GM18873 (cell line): ENCODE results near the gene PTGDR2.
"Not testable (repeated sequence)": the region's sequence is repeated elsewhere in the genome, so short reads cannot be mapped to it uniquely, and the experiment has no call there.

ENCODE experiments used
- ATAC-seq: cut with Tn5 transposase; IDR thresholded peaks from one replicate; pipeline ENCODE4 v1.9.1; 2021; ENCODE audit warnings: mild to moderate bottlenecking, moderate library complexity, moderate number of reproducible peaks; ENCODE audit not compliant: unreplicated experiment, low FRiP score

The PTGDR2 gene

GRCh38 chr11:60844045-60844869 lies 11.5 kb downstream of the PTGDR2 start:
- ATAC-seq = no peak

DNA sequence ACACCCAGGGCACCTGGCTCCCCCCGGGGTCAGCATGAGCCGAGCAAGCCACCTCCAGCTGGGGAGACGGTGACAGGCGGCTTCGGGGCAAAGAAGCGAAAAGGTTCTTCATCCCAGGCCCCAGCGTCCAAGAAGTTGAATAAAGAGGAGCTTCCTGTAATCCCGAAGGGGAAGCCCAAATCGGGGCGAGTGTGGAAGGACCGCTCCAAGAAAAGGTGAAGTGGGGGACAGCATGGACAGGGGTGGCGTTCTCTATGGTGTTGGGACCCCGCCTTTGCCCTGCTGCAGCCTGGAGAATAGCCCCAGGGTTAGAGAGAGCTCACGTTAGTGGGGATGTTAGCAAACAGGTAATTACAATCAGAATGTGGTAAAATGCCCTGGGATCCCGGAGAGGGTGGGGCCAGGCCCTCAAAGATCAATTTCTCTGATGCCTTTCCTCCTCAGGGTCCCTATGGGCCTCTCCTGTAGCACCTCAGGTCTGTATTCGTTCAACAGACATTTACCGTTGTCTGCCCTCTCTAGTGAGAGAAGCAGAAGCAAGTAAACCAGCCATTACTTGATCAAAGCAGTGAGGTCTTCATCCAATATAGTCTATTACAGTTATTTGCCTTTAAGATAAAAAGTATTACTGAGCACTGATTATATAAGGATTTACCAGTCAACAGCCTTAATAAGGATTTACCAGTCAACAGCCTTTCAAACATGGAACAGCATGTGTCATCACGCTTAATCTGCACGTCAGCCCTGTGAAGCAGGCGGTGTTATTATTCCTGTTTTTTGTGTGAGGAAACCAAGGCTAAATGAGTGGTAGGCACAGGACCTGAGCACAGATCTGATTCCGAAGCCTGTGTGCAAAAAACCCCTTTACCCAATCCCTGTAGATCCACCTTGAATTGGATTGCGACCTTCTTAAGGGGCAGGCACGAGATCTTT lies 12.8 kb downstream of the PTGDR2 start:
- ATAC-seq = no peak

DNA sequence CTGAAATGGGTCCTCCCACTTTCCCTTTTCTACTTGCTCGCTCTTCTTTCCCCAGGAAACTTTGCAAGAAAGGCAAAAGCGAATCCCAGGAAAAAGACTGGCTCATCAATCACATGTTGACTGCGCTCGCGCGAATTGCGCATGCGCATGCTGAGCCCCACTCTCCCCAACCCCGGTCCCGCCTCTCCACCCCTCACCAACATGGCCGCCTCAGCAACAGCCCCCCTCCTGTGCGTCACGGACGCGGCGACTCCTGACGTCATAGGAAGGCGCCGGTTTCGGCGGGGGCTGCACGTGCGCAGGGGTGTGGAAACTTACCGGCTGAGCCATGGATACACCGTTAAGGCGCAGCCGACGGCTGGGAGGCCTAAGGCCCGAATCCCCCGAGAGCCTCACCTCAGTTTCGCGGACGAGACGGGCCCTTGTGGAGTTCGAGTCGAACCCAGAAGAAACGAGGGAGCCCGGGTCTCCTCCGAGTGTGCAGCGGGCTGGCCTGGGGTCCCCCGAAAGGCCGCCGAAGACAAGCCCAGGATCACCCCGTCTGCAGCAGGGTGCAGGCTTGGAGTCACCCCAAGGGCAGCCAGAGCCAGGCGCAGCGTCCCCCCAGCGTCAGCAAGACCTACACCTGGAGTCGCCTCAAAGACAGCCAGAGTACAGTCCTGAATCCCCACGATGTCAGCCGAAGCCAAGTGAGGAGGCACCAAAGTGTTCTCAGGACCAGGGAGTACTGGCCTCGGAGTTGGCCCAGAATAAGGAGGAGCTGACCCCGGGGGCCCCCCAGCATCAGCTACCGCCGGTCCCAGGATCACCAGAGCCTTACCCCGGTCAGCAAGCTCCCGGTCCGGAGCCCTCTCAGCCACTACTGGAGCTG lies 13.7 kb downstream of the PTGDR2 start, which contains the start of gene CCDC86:
Gene CCDC86, plus strand, starts transcription at position 317 of the 871 bp plus-strand sequence. Its CDS starts 12 bp downstream, at position 329.
- ATAC-seq = peak; percentile 58

DNA sequence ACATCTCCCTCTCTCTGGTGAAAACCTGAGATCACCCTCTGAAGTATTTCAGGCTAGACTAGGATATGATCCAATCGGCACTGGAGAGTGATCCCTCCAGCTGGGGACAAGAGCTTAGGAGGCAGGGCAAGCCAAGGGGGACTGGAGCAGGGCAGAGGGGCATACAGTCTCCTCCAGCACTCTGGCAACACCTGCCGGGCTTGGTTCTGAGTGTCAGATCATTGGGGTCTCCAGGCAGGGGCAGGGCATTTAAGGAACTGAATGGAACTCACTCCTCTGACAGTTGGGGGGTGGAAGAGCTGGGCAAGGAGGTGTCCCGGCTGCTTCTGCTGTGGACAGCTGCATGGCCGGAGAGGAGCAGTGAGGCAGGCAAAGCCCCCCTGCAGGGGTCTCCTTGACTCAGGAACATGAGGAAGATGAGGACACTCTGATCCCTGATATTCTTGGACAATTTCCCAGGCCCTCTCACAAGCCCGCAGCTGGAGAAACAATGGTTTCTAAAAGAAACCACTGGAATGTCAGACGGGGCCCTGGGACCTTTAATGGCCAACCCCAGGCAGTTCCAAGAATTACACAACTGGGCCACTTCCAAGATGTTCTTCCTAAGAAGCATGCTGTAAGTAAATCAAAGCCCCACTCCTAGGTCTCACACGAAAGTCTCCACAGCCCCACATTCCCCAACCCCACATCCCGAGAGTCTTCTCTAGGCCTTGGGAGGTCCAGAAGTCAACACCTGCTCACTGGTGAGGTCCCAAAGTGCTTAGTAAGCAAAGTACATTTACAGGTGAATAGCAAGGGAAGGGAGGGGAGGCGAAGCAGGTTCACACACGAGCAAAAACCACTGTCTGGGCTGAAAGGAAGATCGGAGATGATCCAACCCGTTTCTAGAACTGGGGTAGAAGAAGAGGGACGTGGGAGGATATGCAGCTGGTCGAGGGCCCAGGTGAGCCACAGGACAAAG lies 15.0 kb downstream of the PTGDR2 start:
- no peak for ATAC-seq

- ATAC-seq = no peak
Measured at GRCh38 chr11:60838132-60838531, 17.6 kb downstream of the PTGDR2 start.

GRCh38 chr11:60836866-60837515 lies 18.8 kb downstream of the PTGDR2 start:
- no peak for ATAC-seq

DNA sequence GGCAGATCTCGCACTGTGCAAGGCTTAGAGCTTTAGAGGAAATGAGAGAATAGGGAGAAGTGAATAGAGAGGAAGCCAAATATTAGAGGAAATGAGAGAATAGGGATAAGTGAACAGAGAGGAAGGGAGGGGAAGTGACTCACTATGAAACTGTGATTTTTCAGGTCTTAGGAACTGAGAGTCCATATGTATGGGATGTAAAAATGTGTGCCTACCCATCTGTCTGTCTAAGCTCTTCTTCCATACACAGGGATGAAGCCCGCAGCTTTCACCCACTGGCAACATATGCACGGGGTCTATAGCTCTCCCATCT lies 20.3 kb downstream of the PTGDR2 start:
- ATAC-seq = no peak

GRCh38 chr11:60834742-60835533 lies 20.8 kb downstream of the PTGDR2 start:
- ATAC-seq = no peak

GRCh38 chr11:60831501-60832079 lies 24.2 kb downstream of the PTGDR2 start:
- no peak for ATAC-seq

DNA sequence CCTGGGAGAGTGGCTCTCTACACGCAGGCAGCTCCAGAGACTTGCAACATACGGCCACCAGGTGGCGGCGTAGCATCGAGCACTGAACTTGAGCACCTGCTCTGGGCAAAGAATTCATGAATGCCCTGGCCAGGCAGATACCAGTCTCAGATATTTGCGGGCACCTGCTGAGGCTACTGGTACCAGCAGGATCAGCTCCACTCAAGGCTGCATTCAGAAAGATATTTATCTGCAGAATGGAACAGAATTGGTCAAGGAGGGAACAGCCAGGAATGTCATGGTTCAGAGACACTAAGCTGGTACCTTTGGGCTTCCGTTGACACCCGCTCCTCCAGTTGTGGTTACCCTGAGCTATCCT lies 24.6 kb downstream of the PTGDR2 start:
- ATAC-seq = no peak

- no peak for ATAC-seq
Measured at GRCh38 chr11:60830478-60831142, 25.1 kb downstream of the PTGDR2 start.

DNA sequence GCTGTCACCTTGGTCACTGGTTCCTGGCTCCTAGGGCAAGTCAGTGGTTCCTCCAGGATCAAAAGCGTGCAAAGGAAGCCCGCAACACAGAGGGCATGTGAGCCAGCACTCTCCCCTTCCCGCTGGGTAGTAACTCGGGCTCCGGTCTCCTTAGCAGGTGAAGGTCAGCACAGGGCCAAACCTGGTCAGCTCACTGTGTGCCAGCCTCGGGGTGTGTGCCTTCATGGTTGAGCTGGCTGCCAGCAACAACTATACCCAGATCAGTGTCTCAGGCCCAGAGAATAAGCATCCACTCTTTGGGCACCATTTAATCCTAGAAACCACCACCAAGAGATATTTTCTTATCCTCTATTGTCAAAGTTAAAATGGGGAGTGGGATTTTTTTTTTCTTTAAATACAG lies 30.0 kb downstream of the PTGDR2 start:
- ATAC-seq = no peak

GRCh38 chr11:60825118-60825517 lies 30.6 kb downstream of the PTGDR2 start:
- no peak for ATAC-seq

DNA sequence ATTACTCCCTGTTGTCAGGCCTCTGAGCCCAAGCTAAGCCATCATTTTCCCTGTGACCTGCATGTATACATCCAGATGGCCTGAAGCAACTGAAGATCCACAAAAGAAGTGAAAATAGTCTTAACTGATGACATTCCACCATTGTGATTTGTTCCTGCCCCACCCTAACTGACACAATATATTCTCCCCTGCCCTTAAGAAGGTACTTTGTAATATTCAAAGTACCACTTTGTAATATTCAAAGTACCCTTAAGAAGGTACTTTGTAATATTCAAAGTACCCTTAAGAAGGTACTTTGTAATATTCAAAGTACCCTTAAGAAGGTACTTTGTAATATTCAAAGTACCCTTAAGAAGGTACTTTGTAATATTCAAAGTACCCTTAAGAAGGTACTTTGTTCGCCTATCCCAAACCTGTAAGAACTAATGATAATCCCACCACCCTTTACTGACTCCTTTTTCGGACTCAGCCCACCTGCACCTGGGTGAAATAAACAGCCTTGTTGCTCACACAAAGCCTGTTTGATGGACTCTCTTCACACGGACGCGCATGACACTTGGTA lies 31.9 kb downstream of the PTGDR2 start:
- ATAC-seq = not testable (repeated sequence)

DNA sequence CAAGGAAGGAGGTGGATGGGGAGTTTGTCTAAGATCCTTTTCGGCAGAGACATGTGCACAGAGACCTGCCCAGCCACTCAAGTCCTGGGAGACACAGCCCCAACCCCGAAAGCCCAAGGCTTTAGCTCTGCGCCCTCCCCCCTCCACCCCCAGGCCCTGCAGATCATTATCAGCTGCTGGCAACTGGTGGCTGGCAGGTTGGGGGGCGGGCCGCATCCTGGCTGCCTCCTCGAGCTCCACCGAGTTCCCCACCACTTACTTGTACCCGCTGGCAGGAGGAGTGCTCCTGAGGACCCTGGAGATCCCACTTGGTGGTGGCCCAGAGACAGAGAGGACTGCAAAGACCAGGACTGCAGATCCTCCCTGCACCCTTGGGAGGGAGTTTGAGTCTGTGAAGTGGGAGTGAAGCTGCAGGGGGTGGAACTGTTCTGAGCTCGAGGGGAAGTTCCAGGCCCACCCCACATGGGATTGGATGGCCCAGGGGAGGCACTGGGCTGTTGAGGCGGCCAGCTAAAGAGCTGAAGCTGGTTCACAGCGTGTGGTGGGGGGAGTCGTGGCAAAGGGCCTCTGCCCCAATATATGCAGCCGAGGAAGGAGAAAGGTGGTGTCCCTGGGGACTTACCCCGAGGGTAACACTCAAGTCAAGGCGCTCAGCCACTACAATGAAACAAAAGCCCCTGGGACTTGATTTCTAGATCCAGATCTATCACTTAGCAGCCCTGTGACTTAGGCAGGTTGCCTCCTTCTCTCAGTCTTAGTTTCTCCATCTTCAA lies 33.7 kb downstream of the PTGDR2 start:
- no peak for ATAC-seq

DNA sequence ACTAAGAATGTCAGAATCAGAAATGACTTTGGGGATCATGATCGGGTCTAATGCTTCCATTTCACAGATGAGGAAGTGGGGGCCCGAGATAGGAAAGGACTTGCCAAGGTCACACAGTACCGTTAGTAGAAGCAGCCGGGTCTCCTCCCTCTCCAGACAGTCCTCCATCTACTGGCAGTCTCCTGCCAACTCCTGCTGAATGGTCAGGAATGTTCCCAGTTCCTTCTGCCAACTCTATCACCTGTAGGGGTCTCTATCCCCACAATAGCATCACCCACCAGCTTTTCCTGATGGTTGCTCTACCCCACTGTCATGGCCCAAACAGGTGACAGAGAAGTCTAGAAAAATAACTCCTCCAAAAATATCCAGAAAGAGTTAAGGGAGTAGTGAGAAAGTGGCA lies 37.7 kb downstream of the PTGDR2 start:
- no peak for ATAC-seq
